ENCODE results near the gene ALOX5AP.

The ALOX5AP gene

GRCh38 chr13:30806784-30807183, 71.4 kb downstream of the ALOX5AP start:
- DNase-seq (ENCODE audit: insufficient read length) (no peak), FAIRE-seq (no peak)
- TF ChIP-seq TAF1 (IDR thresholded peaks at IDR 0.05; ENCODE audit: borderline replicate concordance, low read depth, low read length) (no peak), POLR2A (IDR thresholded peaks at IDR 0.05; ENCODE audit: low read depth, low read length) (no peak), POLR2AphosphoS5 (IDR thresholded peaks at IDR 0.05; ENCODE audit: low read depth, low read length) (no peak)

GRCh38 chr13:30807392-30807791, 72.0 kb downstream of the ALOX5AP start:
- no peak for FAIRE-seq
- DNase-seq (ENCODE audit: insufficient read length): no peak
- no peak for TF ChIP-seq TAF1 (IDR thresholded peaks at IDR 0.05; ENCODE audit: borderline replicate concordance, low read depth, low read length)

GRCh38 chr13:30808600-30808999, 73.3 kb downstream of the ALOX5AP start:
- TF ChIP-seq POLR2AphosphoS5 (IDR thresholded peaks at IDR 0.05; ENCODE audit: low read depth, low read length) (no peak), POLR2A (IDR thresholded peaks at IDR 0.05; ENCODE audit: low read depth, low read length) (no peak), TAF1 (IDR thresholded peaks at IDR 0.05; ENCODE audit: borderline replicate concordance, low read depth, low read length) (no peak)
- FAIRE-seq: no peak
- no peak for DNase-seq (ENCODE audit: insufficient read length)

GRCh38 chr13:30809787-30810186, 74.4 kb downstream of the ALOX5AP start:
- FAIRE-seq: no peak
- no peak for TF ChIP-seq POLR2AphosphoS5 (IDR thresholded peaks at IDR 0.05; ENCODE audit: low read depth, low read length)
- TF ChIP-seq POLR2A (IDR thresholded peaks at IDR 0.05; ENCODE audit: low read depth, low read length): no peak
- TF ChIP-seq TAF1 (IDR thresholded peaks at IDR 0.05; ENCODE audit: borderline replicate concordance, low read depth, low read length): no peak
- DNase-seq (ENCODE audit: insufficient read length): no peak

GRCh38 chr13:30810261-30810701, 74.9 kb downstream of the ALOX5AP start:
- no peak for TF ChIP-seq POLR2A (IDR thresholded peaks at IDR 0.05; ENCODE audit: low read depth, low read length)
- TF ChIP-seq POLR2AphosphoS5 (IDR thresholded peaks at IDR 0.05; ENCODE audit: low read depth, low read length): no peak
- TF ChIP-seq TAF1 (IDR thresholded peaks at IDR 0.05; ENCODE audit: borderline replicate concordance, low read depth, low read length): no peak
- no peak for DNase-seq (ENCODE audit: insufficient read length)
- FAIRE-seq: no peak

GRCh38 chr13:30810801-30811200, 75.5 kb downstream of the ALOX5AP start:
- no peak for TF ChIP-seq POLR2AphosphoS5 (IDR thresholded peaks at IDR 0.05; ENCODE audit: low read depth, low read length)
- TF ChIP-seq TAF1 (IDR thresholded peaks at IDR 0.05; ENCODE audit: borderline replicate concordance, low read depth, low read length): no peak
- DNase-seq (ENCODE audit: insufficient read length) (no peak), FAIRE-seq (no peak)

Data from GM12892 (cell line).